Endothelial cell of umbilical vein (primary cell): ENCODE data around the gene MACROD2. TPM values are rescaled to one million over a fixed set of nuclear protein-coding genes. Genes with fewer than 3 reads are reported as not detected.

Experiments
- BruUV-seq: library from RNA; stranded (reverse); fragments of 400-500 nt; replicated peaks from 2 replicates; lab custom pipeline; 2021; lab: Mats Ljungman, UMichigan
- CTCF ChIA-PET: fragments of 300-600, 350-600 bp; sonication (Branson Sonifier 250); formaldehyde crosslinking; loops from one replicate; lab custom pipeline; 2021; ENCODE audit warnings: antibody characterized with exemption, inconsistent platforms; lab: Charles Lee
- POLR2A ChIA-PET: fragments of 300-600, 350-600 bp; sonication (Branson Sonifier 250); formaldehyde crosslinking; loops from one replicate; lab custom pipeline; 2021; ENCODE audit warnings: antibody characterized with exemption, inconsistent platforms; lab: Charles Lee
- DNase-seq: peaks from one replicate; pipeline ENCODE4 v3.0.0-alpha.2; 2011; ENCODE audit warnings: low read depth, low spot score
- FAIRE-seq: peaks from 2 replicates; lab custom pipeline; 2011; peaks lifted over from hg19 to GRCh38; lab: Jason Lieb, UNC
- H2AFZ ChIP-seq: 2 replicates; pipeline ENCODE4 v1.6.0; 2012; ENCODE audit warnings: low read depth, low read length, control low read depth, inconsistent platforms
- H3K27ac ChIP-seq: 2 replicates; pipeline ENCODE4 v1.5.1; 2011; ENCODE audit warnings: low read depth, mild to moderate bottlenecking, control low read depth, low read length, moderate library complexity; ENCODE audit not compliant: insufficient read depth
- H3K27me3 ChIP-seq, 2 experiments: 2 replicates each; pipeline versions ENCODE4 v1.6.0 to v1.6.1; 2011; ENCODE audit warnings: low read length in 2 of 2, mixed read lengths in 1 of 2; ENCODE audit not compliant: control insufficient read depth in 2 of 2, insufficient read depth in 2 of 2
- H3K36me3 ChIP-seq, 2 experiments: 2 replicates in 1 of 2; 3 replicates in 1 of 2; pipeline ENCODE4 v1.5.1; 2011; ENCODE audit warnings: low read length in 2 of 2, mild to moderate bottlenecking in 1 of 2, moderate library complexity in 1 of 2; ENCODE audit not compliant: control insufficient read depth in 2 of 2, insufficient read depth in 2 of 2; ENCODE audit errors: extremely low read depth in 1 of 2
- H3K4me1 ChIP-seq: 3 replicates; pipeline ENCODE4 v1.5.1; 2011; ENCODE audit warnings: mild to moderate bottlenecking, low read length; ENCODE audit not compliant: control insufficient read depth, insufficient read depth; ENCODE audit errors: extremely low read depth
- H3K4me2 ChIP-seq: 2 replicates; pipeline ENCODE4 v1.6.1; 2011; ENCODE audit warnings: low read length, control low read depth, mixed read lengths; ENCODE audit not compliant: insufficient read depth
- H3K4me3 ChIP-seq, 3 experiments: fragments of 200-600 bp in 1 of 3; sonication (generic), shearing (Covaris generic) in 1 of 3; replicated peaks in 1 of 3; 2 replicates each; pipeline ENCODE4 v1.5.1; 2011 to 2016; ENCODE audit warnings: control low read depth in 3 of 3, low read length in 3 of 3, mild to moderate bottlenecking in 2 of 3, inconsistent platforms in 1 of 3, low read depth in 1 of 3, moderate library complexity in 1 of 3; ENCODE audit not compliant: insufficient read depth in 1 of 3
- H3K79me2 ChIP-seq: 2 replicates; pipeline ENCODE4 v1.6.0; 2012; ENCODE audit warnings: low read length, inconsistent platforms; ENCODE audit not compliant: control insufficient read depth, insufficient read depth
- H3K9ac ChIP-seq: replicated peaks from 2 replicates; pipeline ENCODE3; 2011; ENCODE audit warnings: low read length, control low read depth; ENCODE audit not compliant: insufficient read depth; ENCODE audit errors: extremely low read depth
- H3K9me1 ChIP-seq: replicated peaks from 3 replicates; pipeline ENCODE4 v1.6.0; 2011; ENCODE audit warnings: mild to moderate bottlenecking, low read length; ENCODE audit not compliant: control insufficient read depth, insufficient read depth; ENCODE audit errors: extremely low read depth
- H3K9me3 ChIP-seq: replicated peaks from 2 replicates; pipeline ENCODE4 v1.5.1; 2012; ENCODE audit warnings: low read length, inconsistent platforms; ENCODE audit not compliant: control insufficient read depth, insufficient read depth
- H4K20me1 ChIP-seq: replicated peaks from 2 replicates; pipeline ENCODE3; 2011; ENCODE audit warnings: mild to moderate bottlenecking, low read length; ENCODE audit not compliant: control insufficient read depth, insufficient read depth; ENCODE audit errors: extremely low read depth
- CTCF ChIP-seq, 2 donors: IDR thresholded peaks; 1 replicate in 1 of 2; 2 replicates in 1 of 2; pipeline ENCODE4 v1.5.1; 2011; ENCODE audit warnings: low read length in 2 of 2, mild to moderate bottlenecking in 2 of 2, moderate library complexity in 2 of 2, control low read depth in 1 of 2, inconsistent platforms in 1 of 2, low read depth in 1 of 2; ENCODE audit not compliant: insufficient read depth in 1 of 2; ENCODE audit errors: extremely low read depth in 1 of 2
- EZH2 ChIP-seq: IDR thresholded peaks from 2 replicates; pipeline ENCODE4 v1.6.1; 2012; ENCODE audit warnings: borderline replicate concordance, low read depth, mild to moderate bottlenecking, moderate library complexity, low read length, inconsistent platforms; ENCODE audit not compliant: severe bottlenecking
- FOS ChIP-seq: IDR thresholded peaks from 2 replicates; pipeline ENCODE4 v1.6.1; 2011; ENCODE audit warnings: mild to moderate bottlenecking, low read length, moderate library complexity, borderline replicate concordance; ENCODE audit not compliant: insufficient read depth
- GATA2 ChIP-seq: IDR thresholded peaks from 2 replicates; pipeline ENCODE4 v1.7.0; 2011; ENCODE audit warnings: low read depth, mild to moderate bottlenecking, moderate library complexity, mixed read lengths, low read length; ENCODE audit not compliant: insufficient read length, insufficient read depth
- JUN ChIP-seq: IDR thresholded peaks from 2 replicates; pipeline ENCODE4 v1.6.1; 2011; ENCODE audit warnings: borderline replicate concordance, low read depth; ENCODE audit not compliant: insufficient read length, insufficient read depth
- MAX ChIP-seq: IDR thresholded peaks from 2 replicates; pipeline ENCODE4 v1.6.1; 2011; ENCODE audit not compliant: insufficient read depth, insufficient read length
- MYC ChIP-seq: IDR thresholded peaks from one replicate; pipeline ENCODE4 v1.6.1; 2011; ENCODE audit warnings: mild to moderate bottlenecking, low read depth, low read length
- POLR2A ChIP-seq: IDR thresholded peaks from 2 replicates; pipeline ENCODE4 v1.6.1; 2012; ENCODE audit warnings: low read depth, mild to moderate bottlenecking, control low read depth, low read length
- POLR2AphosphoS5 ChIP-seq: IDR thresholded peaks from 2 replicates; pipeline ENCODE4 v1.6.1; 2012; ENCODE audit warnings: low read depth, mild to moderate bottlenecking, control low read depth, low read length, moderate library complexity; ENCODE audit not compliant: insufficient read depth
- dilution Hi-C: fragments of 300-500 bp; cut with MboI; formaldehyde crosslinking; loops from one replicate; pipeline ENCODE4 v1.15.0; 2019; ENCODE audit warnings: low sequenced_read_pairs; ENCODE audit not compliant: extremely low pct_ligation_motif_present
- intact Hi-C: fragments of 100-400 bp; cut with micrococcal nuclease; formaldehyde crosslinking; loops from one replicate; pipeline ENCODE4 v1.10.0; 2022
- polyA plus RNA-seq, 4 experiments: library from polyadenylated mRNA; depleted of rRNA in 3 of 4; stranded (reverse) in 3 of 4; unstranded in 1 of 4; fragments of >200 nt; gene quantifications; 2 replicates each; pipeline versions ENCODE4 v1.2.1 to v1.2.3, GENCODE V29; 2011 to 2012; ENCODE audit warnings: missing spikeins in 1 of 4
- total RNA-seq: library from RNA; stranded (reverse); gene quantifications from 2 replicates; pipeline ENCODE4 v1.2.3, GENCODE V29; 2021

The MACROD2 gene
- total and polyA plus RNA-seq, 2 donors (not counting 3 experiments of a cell fraction or from before 2014, with no cell fraction given) = 0.11 to 0.73 TPM

- H3K9me3 ChIP-seq = no peaks in the 10 kb centered on the region
- FAIRE-seq (no peak), DNase-seq (no peak)
- no peak overlapping the region for H3K9ac ChIP-seq
- H3K27me3 ChIP-seq = no peaks in the 10 kb centered on the region
- H3K36me3 ChIP-seq = no peaks in the 10 kb centered on the region
- no peak overlapping the region for H3K27ac ChIP-seq
- no peak overlapping the region for H3K4me3 ChIP-seq
- ChIA-PET POLR2A (no interaction called here), CTCF (no interaction called here)
- H3K9me1 ChIP-seq = no peaks in the 10 kb centered on the region
- no peak overlapping the region for H2AFZ ChIP-seq
- no peaks in the 10 kb centered on the region for H4K20me1 ChIP-seq
- dilution Hi-C loops (no loop called here), intact Hi-C loops (no loop called here)
- H3K79me2 ChIP-seq = no peaks in the 10 kb centered on the region
- no peak for TF ChIP-seq POLR2A
- no peak for TF ChIP-seq JUN
- TF ChIP-seq POLR2AphosphoS5 = no peak
- no peak for TF ChIP-seq EZH2
- no peak for TF ChIP-seq FOS
- no peak for TF ChIP-seq MAX
- no peak for TF ChIP-seq GATA2
- no peak for TF ChIP-seq CTCF (IDR thresholded peaks at IDR 0.05; ENCODE audit: extremely low read depth in 1 of 2, insufficient read depth in 1 of 2, low read depth in 1 of 2, low read length in 2 of 2)
- no peak for TF ChIP-seq MYC
- peaks cover 31% of the 10 kb centered on the region for H3K4me1 ChIP-seq
- H3K4me2 ChIP-seq = no peak overlapping the region
- no TSS peak for BruUV-seq
Measured at GRCh38 chr20:15222502-15223330, 1227.4 kb downstream of the MACROD2 start.
